Suppressor macrophage treated with lipopolysaccharide for 1 hour (primary cell): ENCODE results near the gene SCAI.
"Not testable (repeated sequence)": the region's sequence is repeated elsewhere in the genome, so short reads cannot be mapped to it uniquely, and the experiment has no call there.

ENCODE experiments used
- DNase-seq, 3 donors: peaks; one replicate each; pipeline ENCODE4 v3.0.0-alpha.2; 2020 to 2022

SCAI gene

DNA sequence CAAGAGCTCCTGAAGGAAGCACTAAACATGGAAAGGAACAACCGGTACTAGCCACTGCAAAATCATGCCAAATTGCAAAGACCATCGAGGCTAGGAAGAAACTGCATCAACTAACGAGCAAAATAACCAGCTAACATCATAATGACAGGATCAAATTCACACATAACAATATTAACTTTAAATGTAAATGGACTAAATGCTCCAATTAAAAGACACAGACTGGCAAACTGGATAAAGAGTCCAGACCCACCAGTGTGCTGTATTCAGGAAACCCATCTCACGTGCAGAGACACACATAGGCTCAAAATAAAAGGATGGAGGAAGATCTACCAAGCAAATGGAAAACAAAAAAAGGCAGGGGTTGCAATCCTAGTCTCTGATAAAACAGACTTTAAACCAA, 131.3 kb downstream of the SCAI start:
- not testable (repeated sequence) for DNase-seq

DNA sequence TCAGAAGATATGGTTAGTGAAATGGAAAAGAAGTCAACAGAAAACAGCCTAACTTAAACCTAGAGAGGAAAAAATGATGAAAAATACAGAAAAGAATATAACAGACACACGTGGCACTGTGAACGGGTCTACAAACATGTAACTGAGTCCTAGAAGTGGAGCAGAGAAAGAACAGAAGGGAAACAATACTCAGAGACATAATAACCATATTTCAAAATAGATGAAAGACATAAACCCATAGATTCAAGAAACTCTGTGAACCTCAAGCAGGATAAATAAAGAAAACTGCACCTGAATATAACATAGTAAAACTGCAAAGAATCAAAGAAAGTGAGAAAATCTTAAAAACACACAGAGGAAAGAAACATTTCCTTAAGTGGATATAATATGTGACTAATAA, 134.7 kb downstream of the SCAI start:
- DNase-seq: no peak

DNA sequence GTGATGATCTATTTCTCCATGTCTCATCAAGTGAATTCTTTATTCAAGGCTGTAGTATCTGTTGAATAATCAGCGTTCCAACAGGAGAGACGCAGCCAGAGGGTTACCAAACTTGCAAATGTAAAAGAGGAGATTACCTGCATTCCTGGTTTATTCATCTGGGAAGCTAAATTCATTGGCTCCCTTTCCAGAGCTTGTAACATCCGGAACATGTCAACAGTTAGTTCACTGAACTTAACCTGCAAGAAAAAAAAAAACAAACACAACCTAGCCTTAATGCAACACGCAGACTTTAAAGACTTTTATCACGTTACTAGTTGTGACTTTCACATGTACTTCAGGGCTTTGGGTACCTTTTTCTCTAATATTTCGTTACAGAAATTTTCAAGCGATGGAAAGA, 140.0 kb downstream of the SCAI start:
- DNase-seq: no peak

DNA sequence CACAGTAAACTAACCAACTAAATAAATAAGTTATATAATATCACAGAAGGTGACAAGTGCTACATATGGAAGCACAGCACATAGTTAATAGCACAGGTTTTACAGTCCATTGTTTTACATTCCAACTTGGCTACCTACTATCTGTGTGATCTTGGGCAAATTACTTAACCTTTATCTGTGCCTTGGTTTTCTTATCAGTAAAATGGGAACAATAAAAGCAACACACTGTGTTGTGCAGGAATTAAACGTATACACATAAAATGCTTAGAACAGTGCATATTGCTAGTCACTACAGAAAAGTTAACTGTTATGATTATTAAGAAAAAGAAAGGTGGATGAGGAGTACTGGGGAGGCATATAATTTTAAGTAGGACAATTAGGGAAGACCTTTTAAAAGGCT, 159.6 kb downstream of the SCAI start:
- DNase-seq: no peak

DNA sequence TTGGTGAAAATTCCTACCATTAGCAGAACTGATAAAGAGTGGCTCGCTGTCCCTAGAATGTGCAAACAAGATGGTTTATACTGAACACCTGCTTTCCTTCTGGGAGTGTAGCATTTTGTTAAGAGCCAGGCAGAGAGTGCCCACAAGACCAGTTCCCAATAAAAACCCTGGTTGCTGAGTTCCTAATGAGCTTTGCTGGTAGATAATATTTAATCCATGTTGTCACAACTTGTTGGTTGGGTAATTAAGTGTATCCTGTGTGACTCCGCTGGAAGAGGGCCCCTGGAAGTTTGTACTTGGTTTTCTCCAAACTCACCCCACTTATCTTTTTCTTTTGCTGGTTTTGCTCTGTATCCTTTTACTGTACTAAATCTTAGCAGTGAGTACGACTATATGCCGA, 162.9 kb downstream of the SCAI start:
- no peak for DNase-seq

DNA sequence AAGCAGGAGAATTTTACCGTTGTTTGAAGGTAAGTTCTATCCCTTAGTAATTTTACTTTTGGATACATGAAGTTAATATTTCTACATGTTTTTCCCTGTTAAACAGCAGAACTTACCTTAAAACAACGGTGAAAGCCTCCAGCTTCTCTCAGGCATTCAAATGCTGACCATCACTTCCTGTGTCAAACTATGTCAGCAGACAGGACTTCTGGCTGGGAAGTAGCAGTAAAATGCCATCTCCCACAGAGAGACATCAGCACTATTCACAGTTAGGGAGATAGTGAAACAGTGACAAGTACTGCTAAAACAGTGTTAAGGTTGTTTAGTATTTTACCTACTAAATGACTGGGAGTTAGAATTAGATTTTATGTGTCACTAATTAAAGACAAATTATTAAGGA, 168.2 kb downstream of the SCAI start:
- no peak for DNase-seq

DNA sequence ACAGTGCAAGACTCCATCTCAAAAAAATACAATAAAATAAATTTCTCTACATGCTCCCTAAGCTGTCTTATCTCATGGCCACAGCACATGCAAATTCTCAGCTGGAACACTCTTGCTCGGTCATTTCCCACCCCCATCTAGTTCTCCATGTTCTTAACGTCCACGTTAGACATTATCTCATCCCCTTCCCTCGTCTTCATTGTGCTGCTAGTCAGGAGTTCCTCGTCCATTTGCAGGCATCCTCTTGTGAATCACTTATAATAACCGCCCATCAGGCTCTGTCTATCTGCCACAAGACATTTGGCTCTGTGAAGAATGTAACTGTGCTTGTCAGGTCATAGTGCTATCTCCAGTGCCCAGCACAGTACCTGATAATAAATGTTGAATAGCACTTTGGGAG, 169.5 kb downstream of the SCAI start:
- no peak for DNase-seq

DNA sequence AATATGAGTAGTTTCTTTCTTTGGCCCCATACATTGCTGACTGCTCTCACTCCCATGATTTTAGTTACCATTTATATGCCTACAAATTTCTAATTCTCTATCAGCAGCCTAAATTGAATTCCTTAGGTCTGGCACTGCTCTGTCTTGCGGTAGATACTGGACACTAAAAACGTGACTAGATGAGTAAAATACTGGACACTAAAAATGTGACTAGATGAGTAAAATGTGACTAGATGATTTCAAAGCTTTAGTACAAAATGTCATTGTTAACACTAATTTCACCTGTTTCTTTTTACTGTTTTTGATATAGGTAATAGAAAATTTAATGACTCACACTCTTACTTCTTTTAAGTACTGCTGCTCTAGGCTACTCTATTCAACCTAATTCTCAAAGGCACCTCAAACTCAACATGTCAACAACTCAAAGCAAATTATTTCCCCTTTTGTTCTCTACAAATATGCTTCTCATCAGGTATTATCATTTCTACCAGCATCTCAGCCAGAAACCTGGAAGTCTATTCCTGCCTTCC, 171.0 kb downstream of the SCAI start:
- DNase-seq: no peak

DNA sequence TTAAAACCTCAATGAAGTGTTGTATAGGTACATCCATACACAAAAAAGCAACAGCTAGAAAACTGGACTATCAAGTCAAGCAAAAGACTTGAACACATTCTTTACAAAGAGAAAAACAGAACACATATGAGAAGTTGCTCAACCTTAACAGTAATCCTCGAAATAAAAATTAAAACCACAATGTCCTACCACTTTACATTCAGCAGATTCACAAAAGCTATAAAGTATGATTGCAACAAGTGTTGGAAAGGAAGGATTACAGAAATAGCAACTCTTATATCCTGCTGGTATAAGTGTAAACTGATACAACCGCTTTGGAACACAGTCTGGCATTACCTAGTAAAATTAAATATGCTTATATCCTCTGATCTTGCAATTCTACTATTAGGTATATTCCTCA, 173.9 kb downstream of the SCAI start:
- no peak for DNase-seq

DNA sequence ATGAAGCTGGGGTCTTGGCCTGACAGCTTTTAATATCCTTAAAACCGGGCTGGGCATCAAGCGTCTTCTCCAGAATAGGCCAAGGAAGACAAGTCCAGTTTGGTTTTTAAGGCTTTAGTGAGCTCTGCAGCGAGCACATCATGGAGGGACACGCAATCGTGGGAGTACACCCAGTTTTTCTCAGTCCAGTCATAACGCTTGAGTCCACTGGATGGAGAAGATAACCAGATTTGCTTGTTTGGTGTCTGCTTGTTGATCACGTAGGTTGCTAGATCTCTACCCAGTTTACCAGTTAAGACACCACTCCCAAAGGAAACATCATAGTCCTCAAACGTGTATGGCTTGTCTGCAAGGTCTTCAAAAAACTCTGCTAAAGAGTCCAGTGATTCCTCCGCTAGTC, 175.1 kb downstream of the SCAI start:
- DNase-seq: no peak

DNA sequence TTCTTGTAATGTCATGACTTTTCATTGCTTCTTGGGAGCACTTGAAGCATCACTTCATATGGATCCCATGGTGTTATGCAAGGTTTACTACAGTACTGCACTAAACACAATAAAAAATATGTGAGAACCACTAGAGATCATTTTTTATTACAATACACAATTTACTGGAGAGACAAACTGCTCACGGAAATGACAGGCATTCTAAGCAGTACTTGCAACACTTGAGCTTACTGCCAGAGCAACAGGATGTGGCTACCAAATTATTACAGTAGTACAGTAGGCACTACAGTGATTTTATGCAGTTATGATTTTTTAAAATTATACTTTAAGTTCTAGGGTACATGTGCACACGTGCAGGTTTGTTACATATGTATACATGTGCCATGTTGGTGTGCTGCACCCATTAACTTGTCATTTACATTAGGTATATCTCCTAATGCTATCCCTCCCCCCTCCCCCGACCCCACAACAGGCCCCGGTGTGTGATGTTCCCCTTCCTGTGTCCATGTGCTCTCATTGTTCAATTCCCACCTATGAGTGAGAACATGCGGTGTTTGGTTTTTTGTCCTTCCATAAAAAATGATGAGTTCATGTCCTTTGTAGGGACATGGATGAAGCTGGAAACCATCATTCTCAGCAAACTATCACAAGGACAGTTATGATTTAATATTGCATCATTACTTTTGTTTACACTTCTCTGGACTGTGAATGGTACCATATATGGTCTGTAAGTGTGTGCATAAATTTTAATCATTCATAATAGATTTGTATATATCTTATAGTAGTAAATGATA, 177.4 kb downstream of the SCAI start:
- DNase-seq: peak in 1 of 3 donors; percentile 6

DNA sequence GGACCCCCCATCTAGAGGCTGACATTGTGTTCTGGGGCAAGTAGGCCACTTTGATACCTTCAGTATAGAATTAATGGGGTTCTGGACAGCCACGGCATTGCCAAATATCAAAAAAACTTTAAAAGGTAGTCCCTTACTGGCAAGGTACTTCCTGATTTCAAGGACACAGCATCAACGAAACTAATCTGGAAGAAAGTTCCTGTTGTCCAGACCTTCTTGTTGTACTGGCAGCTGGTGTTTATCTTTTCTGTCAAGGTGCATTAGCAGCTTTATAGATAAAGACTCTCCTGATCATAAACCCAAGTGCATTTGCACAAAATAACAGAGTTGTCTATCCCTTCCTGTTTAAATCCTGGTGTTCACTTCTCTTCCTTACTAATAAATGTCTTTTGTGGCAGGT, 178.7 kb downstream of the SCAI start:
- no peak for DNase-seq

DNA sequence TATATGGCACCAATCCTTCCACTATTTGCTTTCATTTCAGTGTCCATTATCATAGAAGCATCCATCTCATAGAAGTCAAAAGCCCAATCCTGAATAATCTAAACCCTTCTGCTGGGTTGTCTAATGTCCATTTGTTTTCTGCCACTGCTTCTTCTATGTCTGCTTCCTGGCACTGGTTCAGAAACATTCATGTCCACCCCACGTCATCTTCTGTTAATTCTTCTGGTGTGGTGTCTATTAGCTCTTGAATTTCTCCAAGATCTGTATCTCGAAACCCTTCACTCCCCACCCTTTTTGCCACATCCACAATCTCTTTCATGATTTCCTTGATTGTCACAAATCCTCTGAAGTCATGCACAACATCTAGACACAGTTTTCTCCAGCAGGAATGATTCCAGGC, 179.3 kb downstream of the SCAI start:
- no peak for DNase-seq

DNA sequence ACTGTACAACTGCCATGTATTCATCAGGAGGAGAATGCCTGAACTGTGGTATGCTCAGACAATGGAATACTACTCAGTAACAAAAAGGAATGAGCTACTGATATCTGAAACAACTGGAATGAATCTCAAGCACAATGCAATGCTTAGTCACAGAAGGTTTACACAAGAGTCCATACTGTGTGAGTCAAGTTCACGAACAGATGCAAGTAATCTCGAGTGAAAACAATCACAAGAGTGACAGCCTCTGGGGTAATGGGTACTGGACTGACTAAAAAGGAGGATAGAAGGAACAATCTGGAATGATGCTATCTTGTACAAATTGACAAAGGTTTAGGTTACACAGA, 182.9 kb downstream of the SCAI start:
- DNase-seq: no peak

DNA sequence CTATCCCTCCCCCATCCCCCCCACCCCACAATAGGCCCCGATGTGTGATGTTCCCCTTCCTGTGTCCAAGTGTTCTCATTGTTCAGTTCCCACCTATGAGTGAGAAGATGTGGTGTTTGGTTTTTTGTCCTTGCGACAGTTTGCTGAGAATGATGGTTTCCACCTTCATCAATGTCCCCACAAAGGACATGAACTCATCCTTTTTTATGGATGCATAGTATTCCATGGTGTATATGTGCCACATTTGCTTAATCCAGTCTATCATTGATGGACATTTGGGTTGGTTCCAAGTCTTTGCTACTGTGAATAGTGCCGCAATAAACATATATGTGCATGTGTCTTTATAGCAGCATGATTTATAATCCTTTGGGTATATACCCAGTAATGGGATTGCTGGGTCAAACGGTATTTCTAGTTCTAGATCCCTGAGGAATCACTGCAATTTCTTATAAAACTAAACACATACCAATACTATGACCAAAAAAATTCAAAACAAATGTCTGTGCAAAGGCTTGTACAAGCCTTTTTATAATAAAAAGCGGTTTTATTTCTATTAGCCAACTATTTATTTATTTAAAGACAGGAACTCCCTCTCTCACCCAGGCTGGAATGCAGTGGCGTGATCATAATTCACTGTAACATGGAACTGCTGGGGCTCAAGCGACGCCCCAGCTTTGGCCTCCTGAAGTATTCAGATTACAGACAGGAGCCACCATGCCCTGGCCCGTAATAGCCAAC, 183.5 kb downstream of the SCAI start:
- DNase-seq: not testable (repeated sequence)

DNA sequence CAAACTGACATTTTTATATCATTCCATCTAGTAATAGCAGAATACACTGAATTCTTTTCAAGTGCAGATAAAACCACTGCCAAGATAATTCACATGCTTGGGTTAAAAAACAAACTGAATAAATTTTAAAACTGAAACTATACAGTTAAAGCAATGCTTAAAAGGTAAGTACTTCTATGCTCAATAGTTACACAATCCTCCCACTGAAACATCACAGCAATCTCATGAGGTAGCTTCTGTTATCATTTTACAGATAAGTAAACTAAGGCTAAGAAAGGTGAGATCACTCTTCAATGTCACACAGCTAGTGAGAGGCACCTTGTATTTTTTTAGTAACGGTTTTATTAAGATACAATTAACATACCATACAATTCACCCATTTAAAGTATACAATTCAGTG, 189.1 kb downstream of the SCAI start:
- no peak for DNase-seq

DNA sequence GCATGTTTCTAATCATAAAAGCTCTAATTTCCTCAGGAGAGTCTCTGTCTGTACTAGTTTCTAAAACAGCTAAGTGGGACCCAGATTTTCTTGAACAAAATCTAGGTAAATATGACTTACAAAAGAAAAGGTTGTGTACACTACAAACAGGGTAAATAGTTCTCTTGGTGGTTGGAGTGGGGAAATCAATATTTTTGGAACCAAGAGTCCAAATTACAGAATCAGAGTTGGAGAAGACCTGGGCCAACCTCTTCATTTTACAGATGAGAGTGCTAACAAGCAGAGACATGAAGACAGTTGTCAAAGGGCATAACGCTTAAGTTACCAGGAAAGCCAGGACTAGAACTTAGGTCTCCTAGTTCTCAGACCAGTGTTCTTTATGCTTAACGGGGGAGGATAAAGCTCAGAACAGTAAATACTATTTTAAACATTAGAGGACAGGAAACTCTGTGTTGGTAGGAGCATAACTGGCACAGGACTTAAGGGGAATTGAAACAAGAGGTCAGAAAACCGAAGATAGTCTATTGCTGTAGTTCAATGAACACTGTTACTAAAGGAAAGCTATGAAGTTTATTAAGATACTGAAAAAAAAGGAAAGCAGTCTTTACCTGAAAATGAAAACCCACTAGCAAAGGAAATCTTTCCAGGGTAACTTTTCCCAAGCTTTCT, 193.1 kb downstream of the SCAI start:
- no peak for DNase-seq

DNA sequence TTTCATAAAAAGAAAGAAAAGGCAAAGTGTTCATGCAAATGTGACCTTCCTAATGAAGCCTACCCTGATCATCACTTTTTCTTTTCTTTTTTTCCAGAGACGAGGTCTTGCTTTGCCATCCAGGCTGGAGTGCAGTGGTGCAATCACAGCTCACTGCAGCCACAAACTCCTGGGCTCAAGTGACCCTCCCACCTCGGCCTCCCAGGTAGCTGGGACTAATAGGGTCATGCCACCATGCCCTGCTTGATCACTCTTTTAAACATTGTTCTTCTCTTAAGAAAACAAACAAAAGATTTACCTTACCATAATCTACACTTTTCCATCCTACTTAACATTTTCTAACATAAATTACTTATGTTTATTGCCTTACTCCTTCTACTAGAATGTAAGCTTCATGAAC, 193.9 kb downstream of the SCAI start:
- no peak for DNase-seq

DNA sequence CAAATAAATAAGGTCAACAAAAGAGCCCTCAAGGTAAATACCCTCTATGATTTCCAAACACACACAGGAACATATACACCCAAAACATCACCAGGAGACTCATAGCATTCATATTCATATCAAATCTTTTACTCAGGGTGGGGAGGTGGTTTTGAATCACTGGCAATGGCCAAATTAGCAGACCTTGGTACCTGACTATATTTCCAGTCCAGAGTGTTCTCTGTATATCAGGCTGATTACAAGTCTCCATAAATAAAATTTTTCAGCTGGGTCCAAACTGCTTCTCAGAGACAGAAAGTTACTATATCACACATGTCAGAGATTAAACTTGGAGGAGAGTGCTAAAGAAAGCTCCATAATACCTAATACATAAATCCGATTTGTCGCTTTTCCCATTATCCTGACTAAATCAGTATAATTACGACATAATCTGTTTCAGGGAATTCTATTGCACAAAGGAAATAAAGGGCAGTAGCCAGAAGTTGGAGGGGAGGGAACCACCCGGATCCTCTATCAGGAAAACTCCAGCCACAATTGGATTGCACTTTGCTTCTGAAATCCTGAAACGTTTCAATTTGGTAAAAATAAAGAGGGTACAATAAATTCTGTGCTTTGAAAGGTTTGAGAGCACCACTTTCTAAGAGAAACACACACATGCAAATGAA, 195.5 kb downstream of the SCAI start:
- DNase-seq: no peak

DNA sequence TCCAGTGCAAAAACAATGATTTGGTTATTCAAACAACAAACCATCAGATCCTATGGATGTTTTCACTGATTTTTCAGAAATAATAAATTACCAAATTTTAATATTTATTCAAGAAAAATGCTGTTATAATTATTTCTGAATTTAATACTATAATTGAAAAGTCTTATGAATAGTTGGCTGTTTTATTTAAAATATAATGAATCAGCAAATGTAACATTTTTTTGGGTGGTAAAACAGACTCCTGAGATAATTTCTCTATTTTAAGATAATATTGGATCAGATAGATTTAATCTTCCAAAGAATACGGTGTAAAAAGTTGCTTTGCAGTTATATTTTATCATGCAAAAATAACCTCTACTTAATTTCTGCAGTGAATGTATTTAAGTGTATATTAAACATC, 197.2 kb downstream of the SCAI start:
- no peak for DNase-seq

DNA sequence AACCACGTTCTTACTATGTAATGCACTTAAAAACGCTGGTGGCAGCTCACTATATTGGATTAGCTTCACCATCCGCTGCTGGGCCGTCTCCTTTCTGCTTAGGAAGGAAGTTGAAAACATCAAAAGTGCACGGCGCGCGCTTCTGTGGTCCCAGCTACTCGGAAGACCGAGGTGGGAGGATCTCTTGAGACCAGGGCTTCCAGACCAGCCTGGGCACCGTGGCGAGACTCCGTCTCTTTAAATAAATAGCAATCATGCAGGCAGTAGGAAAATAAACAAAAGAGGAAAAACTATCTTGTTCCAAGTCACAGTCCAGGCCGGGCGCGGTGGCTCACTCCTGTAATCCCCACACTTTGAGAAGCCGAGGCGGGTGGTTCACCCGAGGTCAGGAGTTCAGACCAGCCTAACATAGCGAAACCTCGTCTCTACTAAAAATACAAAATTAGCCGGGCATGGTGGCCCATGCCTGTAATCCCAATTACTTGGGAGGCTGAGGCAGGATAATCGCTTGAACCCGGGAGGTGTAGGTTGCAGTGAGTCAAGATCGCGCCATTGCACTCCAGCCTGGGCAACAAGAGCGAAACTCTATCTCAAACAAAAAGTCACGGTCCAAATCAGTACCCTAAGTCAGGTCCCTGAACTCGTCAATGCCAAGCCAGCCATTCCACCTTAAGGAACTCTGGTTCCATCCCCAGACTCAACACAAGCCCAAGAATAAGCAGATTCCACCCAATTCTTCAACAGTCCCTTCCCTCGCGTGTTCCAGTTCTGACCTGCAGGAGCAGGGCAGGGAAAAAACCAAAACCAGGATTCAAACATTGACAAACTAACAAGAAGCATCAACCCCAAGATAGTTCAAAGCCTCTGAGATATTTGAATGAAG, 201.4 kb downstream of the SCAI start:
- DNase-seq: peak; percentile 57 to 70 (median 58)
